HFF-Myc (cell line): ENCODE results near the gene TNS1.

Experiments used
- DNase-seq: peaks from one replicate; pipeline ENCODE4 v3.0.0-alpha.2; 2011; ENCODE audit warnings: low read depth; ENCODE audit errors: extremely low read depth
- H3K4me3 ChIP-seq: replicated peaks from 2 replicates; pipeline ENCODE4 v1.5.1; 2011; ENCODE audit warnings: low read depth, mild to moderate bottlenecking, control low read depth, low read length
- TF ChIP-seq, protein P1 (sequence below): IDR thresholded peaks from 2 replicates; pipeline ENCODE4 v1.5.1; 2012; ENCODE audit warnings: mild to moderate bottlenecking, low read depth, low read length, control low read depth; ENCODE audit errors: missing control alignments

TNS1 gene

DNA sequence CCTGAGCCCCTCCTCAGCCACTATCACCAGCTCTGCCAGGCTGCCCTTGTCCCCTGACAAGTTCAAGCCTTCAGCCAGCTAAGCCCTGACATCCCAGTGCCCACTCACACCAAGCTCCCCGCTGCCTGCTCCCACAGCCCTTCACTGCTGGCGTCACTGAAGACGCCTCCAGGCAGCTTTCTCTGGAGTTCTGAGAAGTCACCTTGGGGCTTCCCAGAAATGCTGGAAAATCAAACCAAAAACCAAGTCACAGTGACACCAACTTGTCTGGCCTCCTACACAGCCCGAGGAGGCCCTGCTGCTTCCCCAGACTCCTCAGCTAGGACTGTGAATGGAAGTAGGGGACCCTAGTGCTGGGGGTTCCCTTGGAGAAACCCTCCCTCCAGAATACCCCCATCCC, 2.2 kb upstream of the TNS1 start:
- TF ChIP-seq, protein P1, sequence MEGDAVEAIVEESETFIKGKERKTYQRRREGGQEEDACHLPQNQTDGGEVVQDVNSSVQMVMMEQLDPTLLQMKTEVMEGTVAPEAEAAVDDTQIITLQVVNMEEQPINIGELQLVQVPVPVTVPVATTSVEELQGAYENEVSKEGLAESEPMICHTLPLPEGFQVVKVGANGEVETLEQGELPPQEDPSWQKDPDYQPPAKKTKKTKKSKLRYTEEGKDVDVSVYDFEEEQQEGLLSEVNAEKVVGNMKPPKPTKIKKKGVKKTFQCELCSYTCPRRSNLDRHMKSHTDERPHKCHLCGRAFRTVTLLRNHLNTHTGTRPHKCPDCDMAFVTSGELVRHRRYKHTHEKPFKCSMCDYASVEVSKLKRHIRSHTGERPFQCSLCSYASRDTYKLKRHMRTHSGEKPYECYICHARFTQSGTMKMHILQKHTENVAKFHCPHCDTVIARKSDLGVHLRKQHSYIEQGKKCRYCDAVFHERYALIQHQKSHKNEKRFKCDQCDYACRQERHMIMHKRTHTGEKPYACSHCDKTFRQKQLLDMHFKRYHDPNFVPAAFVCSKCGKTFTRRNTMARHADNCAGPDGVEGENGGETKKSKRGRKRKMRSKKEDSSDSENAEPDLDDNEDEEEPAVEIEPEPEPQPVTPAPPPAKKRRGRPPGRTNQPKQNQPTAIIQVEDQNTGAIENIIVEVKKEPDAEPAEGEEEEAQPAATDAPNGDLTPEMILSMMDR: no peak

DNA sequence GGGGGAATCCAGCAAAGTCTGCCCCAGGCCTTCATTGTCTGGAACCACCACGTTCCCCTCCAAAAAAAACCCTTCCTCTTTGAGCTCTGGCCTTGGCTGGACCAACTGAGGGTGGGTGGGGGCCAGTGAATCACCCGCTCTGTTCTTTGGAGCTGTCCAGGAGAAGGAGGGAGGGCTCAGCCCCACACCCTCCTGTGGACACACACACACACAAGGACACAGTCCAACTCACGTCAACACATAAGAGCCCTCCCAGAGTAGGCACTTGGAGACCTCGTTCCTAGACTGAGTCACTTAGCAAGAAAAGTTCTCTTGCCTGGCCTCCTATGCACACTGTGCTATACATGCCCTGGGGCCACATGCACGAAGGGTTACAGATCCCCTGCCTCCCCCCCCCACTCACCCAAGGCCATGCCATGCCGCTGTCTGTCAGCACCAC, 1.2 kb upstream of the TNS1 start:
- TF ChIP-seq, protein P1: no peak
- no peak overlapping the region for H3K4me3 ChIP-seq
- DNase-seq: peak; percentile 89

More for the DNA sequence above, 2.2 kb upstream of the TNS1 start:
- no peak for DNase-seq
- no peak overlapping the region for H3K4me3 ChIP-seq

DNA sequence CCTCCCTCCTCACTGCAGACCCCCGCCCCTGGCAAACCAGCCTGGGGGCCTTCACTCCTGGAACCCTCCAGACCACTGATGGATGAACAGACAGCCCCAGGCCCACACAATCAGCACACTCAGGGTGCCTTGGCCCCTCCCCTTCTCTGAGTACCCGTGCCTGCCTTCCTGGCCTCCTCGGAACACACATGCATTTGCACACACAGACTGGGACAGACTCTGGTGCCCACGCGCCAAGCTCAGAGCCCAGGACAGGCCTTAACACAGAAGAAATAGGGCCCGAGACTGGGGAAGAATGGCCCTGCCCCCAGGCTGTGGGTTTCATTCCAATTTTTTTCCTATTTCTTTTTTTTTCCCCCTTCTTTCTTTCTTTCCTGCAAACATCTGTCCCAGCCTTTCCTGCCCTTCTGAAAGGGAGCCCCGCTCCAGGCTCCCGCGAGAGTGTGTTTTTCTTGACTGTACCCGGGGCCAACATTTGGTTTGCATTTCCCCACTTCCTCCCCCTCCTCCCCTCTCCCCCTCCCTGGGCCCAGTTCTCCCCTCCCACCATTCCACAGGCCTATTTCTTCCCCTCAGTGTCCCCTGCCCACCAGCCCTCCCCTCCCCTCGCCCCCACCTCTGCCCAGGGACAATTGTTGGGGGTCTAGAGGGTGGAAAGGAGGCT, 618 bp upstream of the TNS1 start:
- H3K4me3 ChIP-seq: peak overlapping the region; percentile 80
- no peak for DNase-seq
- TF ChIP-seq, protein P1: no peak

DNA sequence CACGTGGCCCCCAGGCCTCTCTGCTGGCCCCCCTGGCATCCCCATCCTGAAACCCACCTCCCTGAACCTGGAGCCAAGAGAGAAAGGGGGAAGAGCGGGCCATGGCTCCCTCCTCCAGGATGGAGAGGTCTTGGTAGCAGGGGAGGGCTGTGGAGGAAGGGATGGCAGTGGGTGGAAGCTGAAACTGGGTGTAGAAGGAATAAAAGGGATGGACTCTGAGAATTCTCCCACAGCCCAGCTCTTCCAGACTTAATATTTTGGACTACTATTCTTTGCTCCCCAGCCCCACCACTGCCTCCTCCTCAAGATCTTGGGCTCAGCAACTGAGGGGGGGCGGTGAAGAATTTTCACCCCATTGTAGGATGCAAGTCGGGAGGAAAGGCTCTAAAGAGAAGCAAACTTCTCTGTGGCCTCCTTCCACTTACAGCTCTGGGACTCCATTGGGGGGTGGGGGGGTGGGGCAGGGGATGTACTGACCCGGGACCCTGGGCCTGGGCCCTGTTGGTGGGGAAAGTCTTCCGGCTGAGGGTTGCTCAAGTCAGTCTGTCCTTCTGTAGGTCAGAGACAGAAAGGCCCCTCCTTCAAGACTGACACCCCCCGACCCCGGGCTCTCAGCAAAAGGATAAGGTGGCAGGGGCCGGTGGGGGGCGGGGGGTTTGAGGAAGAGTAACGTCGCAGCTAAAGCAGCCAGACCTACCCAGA, 501 bp downstream of the TNS1 start:
- peak overlapping the region; percentile 80 for H3K4me3 ChIP-seq
- no peak for DNase-seq
- TF ChIP-seq, protein P1: no peak

DNA sequence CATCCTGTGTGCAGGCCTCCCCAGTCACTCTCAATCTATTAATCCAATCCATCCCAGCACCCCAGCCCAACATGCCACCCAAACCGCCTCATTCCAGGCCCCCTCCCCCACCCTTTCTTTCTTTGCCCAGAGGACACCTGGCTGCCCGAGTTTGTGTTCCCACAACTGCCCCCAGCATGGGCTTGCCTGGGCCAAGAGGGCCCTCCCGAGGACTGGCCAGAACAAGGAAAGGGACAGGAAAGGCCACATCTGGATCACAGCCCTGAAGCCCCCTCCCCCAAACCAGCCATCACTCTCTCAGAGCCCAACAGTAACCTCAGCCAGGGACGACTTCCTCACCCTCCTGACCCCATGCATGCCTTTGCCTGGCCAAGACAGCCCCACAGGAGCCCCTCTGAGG, 1.2 kb downstream of the TNS1 start:
- peak overlapping the region; percentile 80 for H3K4me3 ChIP-seq
- DNase-seq: no peak
- TF ChIP-seq, protein P1: no peak

DNA sequence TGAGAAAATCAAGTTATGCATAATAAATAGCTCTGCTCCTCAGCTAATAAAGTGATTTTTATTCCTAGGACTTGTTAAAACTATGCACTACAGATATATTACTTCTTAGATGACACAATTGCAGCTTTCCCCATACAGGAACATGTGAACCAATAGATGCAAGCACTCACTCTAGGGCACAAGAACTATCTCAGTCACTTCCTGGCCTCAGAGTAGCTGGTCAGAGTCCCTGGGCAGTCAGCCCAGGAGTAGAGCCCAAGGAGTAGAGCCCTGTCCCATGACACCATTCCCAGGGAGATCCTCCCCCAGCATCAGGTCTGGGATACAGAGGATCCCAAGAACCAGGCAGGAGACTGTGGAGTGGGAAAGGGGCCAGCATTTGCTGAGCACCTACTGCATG, 2.7 kb downstream of the TNS1 start:
- TF ChIP-seq, protein P1: no peak
- peak overlapping the region; percentile 80 for H3K4me3 ChIP-seq
- no peak for DNase-seq
